ENCODE data around the gene CLEC18A.
"Not testable (repeated sequence)": the region's sequence is repeated elsewhere in the genome, so short reads cannot be mapped to it uniquely, and the experiment has no call there.

DNA sequence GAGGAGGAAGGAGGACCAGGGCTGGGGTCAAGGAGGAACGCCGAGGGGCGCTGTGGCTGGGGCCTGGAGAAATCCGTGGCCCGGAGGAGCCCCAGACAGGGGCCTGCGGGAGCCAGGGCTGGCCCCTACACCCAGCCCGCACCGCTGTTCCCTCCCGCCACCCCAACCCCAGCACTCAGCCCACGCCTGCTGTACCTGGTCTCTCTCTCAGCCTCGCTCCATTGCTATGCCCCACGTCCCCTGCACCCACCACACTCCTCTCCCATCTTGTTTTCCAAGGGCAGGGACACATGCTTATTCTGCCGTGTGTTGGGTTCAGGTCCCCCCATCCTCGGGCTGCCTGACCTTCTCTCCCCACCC, 518 bp downstream of the CLEC18A start:
- TF ChIP-seq, protein P1, sequence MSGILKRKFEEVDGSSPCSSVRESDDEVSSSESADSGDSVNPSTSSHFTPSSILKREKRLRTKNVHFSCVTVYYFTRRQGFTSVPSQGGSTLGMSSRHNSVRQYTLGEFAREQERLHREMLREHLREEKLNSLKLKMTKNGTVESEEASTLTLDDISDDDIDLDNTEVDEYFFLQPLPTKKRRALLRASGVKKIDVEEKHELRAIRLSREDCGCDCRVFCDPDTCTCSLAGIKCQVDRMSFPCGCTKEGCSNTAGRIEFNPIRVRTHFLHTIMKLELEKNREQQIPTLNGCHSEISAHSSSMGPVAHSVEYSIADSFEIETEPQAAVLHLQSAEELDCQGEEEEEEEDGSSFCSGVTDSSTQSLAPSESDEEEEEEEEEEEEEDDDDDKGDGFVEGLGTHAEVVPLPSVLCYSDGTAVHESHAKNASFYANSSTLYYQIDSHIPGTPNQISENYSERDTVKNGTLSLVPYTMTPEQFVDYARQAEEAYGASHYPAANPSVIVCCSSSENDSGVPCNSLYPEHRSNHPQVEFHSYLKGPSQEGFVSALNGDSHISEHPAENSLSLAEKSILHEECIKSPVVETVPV (CRISPR knock-in tag; IDR thresholded peaks at IDR 0.05) = not testable (repeated sequence)
- TF ChIP-seq ZNF8 (CRISPR knock-in tag; IDR thresholded peaks at IDR 0.05); ZFP3 (CRISPR knock-in tag; IDR thresholded peaks at IDR 0.05); SNAI2 (CRISPR knock-in tag; IDR thresholded peaks at IDR 0.05); ZFP30 (CRISPR knock-in tag; IDR thresholded peaks at IDR 0.05); ARNTL (CRISPR knock-in tag; IDR thresholded peaks at IDR 0.05; ENCODE audit: borderline replicate concordance, low read depth); ISL1 (CRISPR knock-in tag; IDR thresholded peaks at IDR 0.05); ZNF565 (CRISPR knock-in tag; conservative IDR thresholded peaks at IDR 0.05; ENCODE audit: low read depth); TCF4 (CRISPR knock-in tag; IDR thresholded peaks at IDR 0.05; ENCODE audit: borderline replicate concordance); TOX (CRISPR knock-in tag; IDR thresholded peaks at IDR 0.05; ENCODE audit: borderline replicate concordance); PPARA (CRISPR knock-in tag; IDR thresholded peaks at IDR 0.05; ENCODE audit: borderline replicate concordance): not testable (repeated sequence)
- TF ChIP-seq, protein P2, sequence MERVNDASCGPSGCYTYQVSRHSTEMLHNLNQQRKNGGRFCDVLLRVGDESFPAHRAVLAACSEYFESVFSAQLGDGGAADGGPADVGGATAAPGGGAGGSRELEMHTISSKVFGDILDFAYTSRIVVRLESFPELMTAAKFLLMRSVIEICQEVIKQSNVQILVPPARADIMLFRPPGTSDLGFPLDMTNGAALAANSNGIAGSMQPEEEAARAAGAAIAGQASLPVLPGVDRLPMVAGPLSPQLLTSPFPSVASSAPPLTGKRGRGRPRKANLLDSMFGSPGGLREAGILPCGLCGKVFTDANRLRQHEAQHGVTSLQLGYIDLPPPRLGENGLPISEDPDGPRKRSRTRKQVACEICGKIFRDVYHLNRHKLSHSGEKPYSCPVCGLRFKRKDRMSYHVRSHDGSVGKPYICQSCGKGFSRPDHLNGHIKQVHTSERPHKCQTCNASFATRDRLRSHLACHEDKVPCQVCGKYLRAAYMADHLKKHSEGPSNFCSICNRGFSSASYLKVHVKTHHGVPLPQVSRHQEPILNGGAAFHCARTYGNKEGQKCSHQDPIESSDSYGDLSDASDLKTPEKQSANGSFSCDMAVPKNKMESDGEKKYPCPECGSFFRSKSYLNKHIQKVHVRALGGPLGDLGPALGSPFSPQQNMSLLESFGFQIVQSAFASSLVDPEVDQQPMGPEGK (CRISPR knock-in tag; IDR thresholded peaks at IDR 0.05; ENCODE audit: borderline replicate concordance) = not testable (repeated sequence)
- TF ChIP-seq, protein P3, sequence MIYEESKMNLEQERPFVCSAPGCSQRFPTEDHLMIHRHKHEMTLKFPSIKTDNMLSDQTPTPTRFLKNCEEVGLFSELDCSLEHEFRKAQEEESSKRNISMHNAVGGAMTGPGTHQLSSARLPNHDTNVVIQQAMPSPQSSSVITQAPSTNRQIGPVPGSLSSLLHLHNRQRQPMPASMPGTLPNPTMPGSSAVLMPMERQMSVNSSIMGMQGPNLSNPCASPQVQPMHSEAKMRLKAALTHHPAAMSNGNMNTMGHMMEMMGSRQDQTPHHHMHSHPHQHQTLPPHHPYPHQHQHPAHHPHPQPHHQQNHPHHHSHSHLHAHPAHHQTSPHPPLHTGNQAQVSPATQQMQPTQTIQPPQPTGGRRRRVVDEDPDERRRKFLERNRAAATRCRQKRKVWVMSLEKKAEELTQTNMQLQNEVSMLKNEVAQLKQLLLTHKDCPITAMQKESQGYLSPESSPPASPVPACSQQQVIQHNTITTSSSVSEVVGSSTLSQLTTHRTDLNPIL (CRISPR knock-in tag; IDR thresholded peaks at IDR 0.05; ENCODE audit: low read depth) = not testable (repeated sequence)
